ENCODE results near the gene TFAP2A.

TFAP2A gene

GRCh38 chr6:10425975-10426780 lies 11.3 kb upstream of the TFAP2A start:
- DNase-seq: no peak

- no peak for DNase-seq
Measured at GRCh38 chr6:10425176-10425974, 10.5 kb upstream of the TFAP2A start.

- peak; percentile 30 for DNase-seq
Measured at GRCh38 chr6:10424040-10424439, 9.2 kb upstream of the TFAP2A start.

GRCh38 chr6:10422737-10423034 lies 7.8 kb upstream of the TFAP2A start:
- no peak for DNase-seq

GRCh38 chr6:10421921-10422736 lies 7.3 kb upstream of the TFAP2A start:
- no peak for DNase-seq

GRCh38 chr6:10421158-10421920 lies 6.5 kb upstream of the TFAP2A start:
- DNase-seq: no peak

- DNase-seq: no peak
Measured at GRCh38 chr6:10420546-10421157, 5.8 kb upstream of the TFAP2A start.

- no peak for DNase-seq
Measured at GRCh38 chr6:10419749-10420545, 5.1 kb upstream of the TFAP2A start.

GRCh38 chr6:10418862-10419748 lies 4.2 kb upstream of the TFAP2A start:
- no peak for DNase-seq

- DNase-seq: no peak
Measured at GRCh38 chr6:10418361-10418861, 3.5 kb upstream of the TFAP2A start.

GRCh38 chr6:10417681-10418104 lies 2.8 kb upstream of the TFAP2A start:
- DNase-seq: no peak

- no peak for DNase-seq
Measured at GRCh38 chr6:10416863-10417641, 2.2 kb upstream of the TFAP2A start.

- no peak for DNase-seq
Measured at GRCh38 chr6:10416516-10416862, 1.6 kb upstream of the TFAP2A start.

- DNase-seq: no peak
Measured at GRCh38 chr6:10415617-10416480, 975 bp upstream of the TFAP2A start.

- no peak for DNase-seq
Measured at GRCh38 chr6:10413850-10414738, 780 bp downstream of the TFAP2A start.

GRCh38 chr6:10413262-10413849 lies 1.5 kb downstream of the TFAP2A start:
- DNase-seq: no peak

All from HCEC 1CT (cell line).